ENCODE measurements around the gene SMIM44.

SMIM44 gene

GRCh38 chr19:3482507-3483225, 575 bp downstream of the SMIM44 start:
- H3K27ac ChIP-seq (ENCODE audit: low read depth, low read length): no peak overlapping the region
- no peak overlapping the region for H3K4me3 ChIP-seq (ENCODE audit: low read depth, low read length)
- no peak overlapping the region for H2AFZ ChIP-seq (ENCODE audit: low read length, unreplicated experiment)
- no peaks in the 10 kb centered on the region for H3K79me2 ChIP-seq (ENCODE audit: control insufficient read depth, insufficient read depth, low read length, unreplicated experiment)
- H3K36me3 ChIP-seq (ENCODE audit: insufficient read depth, low read length): no peaks in the 10 kb centered on the region
- H3K4me1 ChIP-seq (ENCODE audit: control insufficient read depth, insufficient read depth, low read length, unreplicated experiment): no peaks in the 10 kb centered on the region
- peaks cover 33% of the 10 kb centered on the region for H3K27me3 ChIP-seq (ENCODE audit: insufficient read depth, low read length)

- H3K36me3 ChIP-seq (ENCODE audit: insufficient read depth, low read length): no peaks in the 10 kb centered on the region
Measured at GRCh38 chr19:3481241-3482090, 1.8 kb downstream of the SMIM44 start.

GRCh38 chr19:3480383-3481091, 2.7 kb downstream of the SMIM44 start, which contains the start of gene SMIM24:
Gene SMIM24 (minus strand): TSS chr19:3480525. CDS start chr19:3480463, 62 bp downstream.
- no peaks in the 10 kb centered on the region for H3K36me3 ChIP-seq (ENCODE audit: insufficient read depth, low read length)

More at GRCh38 chr19:3481241-3482090, 1.8 kb downstream of the SMIM44 start:
- H3K79me2 ChIP-seq (ENCODE audit: control insufficient read depth, insufficient read depth, low read length, unreplicated experiment): no peaks in the 10 kb centered on the region
- no peak overlapping the region for H3K27ac ChIP-seq (ENCODE audit: low read depth, low read length)
- no peak overlapping the region for H2AFZ ChIP-seq (ENCODE audit: low read length, unreplicated experiment)
- no peak overlapping the region for H3K4me3 ChIP-seq (ENCODE audit: low read depth, low read length)
- peaks cover 33% of the 10 kb centered on the region for H3K27me3 ChIP-seq (ENCODE audit: insufficient read depth, low read length)
- no peaks in the 10 kb centered on the region for H3K4me1 ChIP-seq (ENCODE audit: control insufficient read depth, insufficient read depth, low read length, unreplicated experiment)

GRCh38 chr19:3479834-3480215, 3.4 kb downstream of the SMIM44 start:
- Histone ChIP-seq H3K4me1 (ENCODE audit: control insufficient read depth, insufficient read depth, low read length, unreplicated experiment) (no peaks in the 10 kb centered on the region), H3K4me3 (ENCODE audit: low read depth, low read length) (no peak overlapping the region), H3K79me2 (ENCODE audit: control insufficient read depth, insufficient read depth, low read length, unreplicated experiment) (no peaks in the 10 kb centered on the region), H3K27ac (ENCODE audit: low read depth, low read length) (no peak overlapping the region), H3K27me3 (ENCODE audit: insufficient read depth, low read length) (peaks cover 33% of the 10 kb centered on the region), H3K36me3 (ENCODE audit: insufficient read depth, low read length) (no peaks in the 10 kb centered on the region), H2AFZ (ENCODE audit: low read length, unreplicated experiment) (no peak overlapping the region)

More at GRCh38 chr19:3480383-3481091, 2.7 kb downstream of the SMIM44 start, which contains the start of gene SMIM24:
- Histone ChIP-seq H3K79me2 (ENCODE audit: control insufficient read depth, insufficient read depth, low read length, unreplicated experiment) (no peaks in the 10 kb centered on the region), H3K4me3 (ENCODE audit: low read depth, low read length) (no peak within 1 kb of the TSS), H3K4me1 (ENCODE audit: control insufficient read depth, insufficient read depth, low read length, unreplicated experiment) (no peaks in the 10 kb centered on the region), H2AFZ (ENCODE audit: low read length, unreplicated experiment) (no peak within 1 kb of the TSS), H3K27ac (ENCODE audit: low read depth, low read length) (no peak within 1 kb of the TSS), H3K27me3 (ENCODE audit: insufficient read depth, low read length) (peaks cover 33% of the 10 kb centered on the region)

- Histone ChIP-seq H3K36me3 (ENCODE audit: insufficient read depth, low read length) (no peaks in the 10 kb centered on the region), H2AFZ (ENCODE audit: low read length, unreplicated experiment) (no peak overlapping the region), H3K79me2 (ENCODE audit: control insufficient read depth, insufficient read depth, low read length, unreplicated experiment) (no peaks in the 10 kb centered on the region), H3K4me3 (ENCODE audit: low read depth, low read length) (no peak overlapping the region), H3K4me1 (ENCODE audit: control insufficient read depth, insufficient read depth, low read length, unreplicated experiment) (no peaks in the 10 kb centered on the region), H3K27me3 (ENCODE audit: insufficient read depth, low read length) (peaks cover 33% of the 10 kb centered on the region), H3K27ac (ENCODE audit: low read depth, low read length) (no peak overlapping the region)
Measured at GRCh38 chr19:3479177-3479833, 3.9 kb downstream of the SMIM44 start.

GRCh38 chr19:3478409-3479176, 4.6 kb downstream of the SMIM44 start:
- Histone ChIP-seq H3K4me1 (ENCODE audit: control insufficient read depth, insufficient read depth, low read length, unreplicated experiment) (no peaks in the 10 kb centered on the region), H3K27ac (ENCODE audit: low read depth, low read length) (no peak overlapping the region), H3K27me3 (ENCODE audit: insufficient read depth, low read length) (peaks cover 33% of the 10 kb centered on the region), H3K36me3 (ENCODE audit: insufficient read depth, low read length) (no peaks in the 10 kb centered on the region), H3K4me3 (ENCODE audit: low read depth, low read length) (no peak overlapping the region), H3K79me2 (ENCODE audit: control insufficient read depth, insufficient read depth, low read length, unreplicated experiment) (no peaks in the 10 kb centered on the region), H2AFZ (ENCODE audit: low read length, unreplicated experiment) (no peak overlapping the region)

- H3K4me3 ChIP-seq (ENCODE audit: low read depth, low read length): no peak overlapping the region
- no peak overlapping the region for H3K27ac ChIP-seq (ENCODE audit: low read depth, low read length)
- no peak overlapping the region for H2AFZ ChIP-seq (ENCODE audit: low read length, unreplicated experiment)
Measured at GRCh38 chr19:3477951-3478350, 5.3 kb downstream of the SMIM44 start.

GRCh38 chr19:3477506-3477905, 5.7 kb downstream of the SMIM44 start:
- H3K79me2 ChIP-seq (ENCODE audit: control insufficient read depth, insufficient read depth, low read length, unreplicated experiment): no peaks in the 10 kb centered on the region
- no peak overlapping the region for H2AFZ ChIP-seq (ENCODE audit: low read length, unreplicated experiment)
- no peak overlapping the region for H3K4me3 ChIP-seq (ENCODE audit: low read depth, low read length)
- H3K27me3 ChIP-seq (ENCODE audit: insufficient read depth, low read length): peaks cover 27% of the 10 kb centered on the region
- no peaks in the 10 kb centered on the region for H3K4me1 ChIP-seq (ENCODE audit: control insufficient read depth, insufficient read depth, low read length, unreplicated experiment)
- no peak overlapping the region for H3K27ac ChIP-seq (ENCODE audit: low read depth, low read length)
- H3K36me3 ChIP-seq (ENCODE audit: insufficient read depth, low read length): no peaks in the 10 kb centered on the region

More at GRCh38 chr19:3477951-3478350, 5.3 kb downstream of the SMIM44 start:
- Histone ChIP-seq H3K4me1 (ENCODE audit: control insufficient read depth, insufficient read depth, low read length, unreplicated experiment) (no peaks in the 10 kb centered on the region), H3K27me3 (ENCODE audit: insufficient read depth, low read length) (peaks cover 30% of the 10 kb centered on the region), H3K79me2 (ENCODE audit: control insufficient read depth, insufficient read depth, low read length, unreplicated experiment) (no peaks in the 10 kb centered on the region), H3K36me3 (ENCODE audit: insufficient read depth, low read length) (no peaks in the 10 kb centered on the region)

GRCh38 chr19:3476830-3477229, 6.4 kb downstream of the SMIM44 start:
- no peak overlapping the region for H3K27ac ChIP-seq (ENCODE audit: low read depth, low read length)
- H3K79me2 ChIP-seq (ENCODE audit: control insufficient read depth, insufficient read depth, low read length, unreplicated experiment): no peaks in the 10 kb centered on the region
- no peaks in the 10 kb centered on the region for H3K36me3 ChIP-seq (ENCODE audit: insufficient read depth, low read length)
- no peak overlapping the region for H3K4me3 ChIP-seq (ENCODE audit: low read depth, low read length)
- no peak overlapping the region for H2AFZ ChIP-seq (ENCODE audit: low read length, unreplicated experiment)
- H3K27me3 ChIP-seq (ENCODE audit: insufficient read depth, low read length): peaks cover 20% of the 10 kb centered on the region
- H3K4me1 ChIP-seq (ENCODE audit: control insufficient read depth, insufficient read depth, low read length, unreplicated experiment): no peaks in the 10 kb centered on the region

Data from ACC112 (cell line).